T-helper 1 cell treated with Interleukin-12 subunit alpha and Interleukin-12 subunit beta and Interleukin-4 antibody, amounts not matched to agents 30 μg/mL and 1 μg/mL, for 36 hours (primary cell): Measurements from ENCODE around the gene FAT1.

Source experiments
- H3K27ac Mint-ChIP-seq: one replicate; pipeline ENCODE4 v1.8.0; 2021; ENCODE audit warnings: mild to moderate bottlenecking, mixed read lengths
- H3K27me3 Mint-ChIP-seq: one replicate; pipeline ENCODE4 v1.8.0; 2021; ENCODE audit warnings: low read depth, mixed read lengths
- H3K36me3 Mint-ChIP-seq: one replicate; pipeline ENCODE4 v1.8.0; 2021; ENCODE audit warnings: low read depth, mixed read lengths
- H3K4me1 Mint-ChIP-seq: one replicate; pipeline ENCODE4 v1.8.0; 2021; ENCODE audit warnings: low read depth, mixed read lengths
- H3K4me3 Mint-ChIP-seq: one replicate; pipeline ENCODE4 v1.8.0; 2021; ENCODE audit warnings: mild to moderate bottlenecking, moderate library complexity, mixed read lengths
- H3K9me3 Mint-ChIP-seq: one replicate; pipeline ENCODE4 v1.8.0; 2021; ENCODE audit warnings: mixed read lengths

Gene FAT1

DNA sequence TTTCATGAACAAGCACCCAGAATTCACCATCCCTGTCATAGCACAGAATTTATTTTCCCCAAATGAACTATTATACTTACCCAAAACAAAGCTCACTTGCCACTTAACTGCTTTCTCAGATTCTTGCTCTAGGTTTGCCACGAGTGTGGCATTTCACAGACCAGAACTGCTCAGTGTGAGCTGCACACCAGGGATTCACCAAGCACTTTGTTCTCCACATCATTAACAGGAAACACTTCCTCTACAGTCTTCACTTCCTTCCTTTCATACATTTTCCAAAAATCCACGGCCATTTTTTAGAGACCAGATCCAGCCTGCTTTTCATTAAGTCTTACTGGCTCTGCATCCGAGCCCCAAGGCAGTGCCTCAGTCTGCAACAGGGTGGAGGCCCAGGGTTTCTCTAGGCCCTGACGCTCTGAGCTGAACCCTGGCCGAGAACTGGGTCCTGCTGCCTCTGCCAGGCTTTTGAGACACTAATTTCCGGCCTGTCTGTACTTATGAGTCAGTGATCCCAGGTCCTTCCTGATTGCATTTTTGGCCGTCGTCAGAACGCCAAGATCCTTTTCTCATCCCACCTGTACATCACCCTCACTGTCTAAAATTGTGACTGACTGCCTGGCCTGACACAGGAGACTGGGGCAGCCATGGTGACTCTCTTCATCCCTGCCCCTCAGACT is 100.7 kb downstream of the FAT1 start:
- Mint-ChIP-seq H3K4me3 (no peak overlapping the region), H3K4me1 (peaks cover 2% of the 10 kb centered on the region), H3K27me3 (no peaks in the 10 kb centered on the region), H3K27ac (no peak overlapping the region), H3K36me3 (no peaks in the 10 kb centered on the region), H3K9me3 (peaks cover 7% of the 10 kb centered on the region)

DNA sequence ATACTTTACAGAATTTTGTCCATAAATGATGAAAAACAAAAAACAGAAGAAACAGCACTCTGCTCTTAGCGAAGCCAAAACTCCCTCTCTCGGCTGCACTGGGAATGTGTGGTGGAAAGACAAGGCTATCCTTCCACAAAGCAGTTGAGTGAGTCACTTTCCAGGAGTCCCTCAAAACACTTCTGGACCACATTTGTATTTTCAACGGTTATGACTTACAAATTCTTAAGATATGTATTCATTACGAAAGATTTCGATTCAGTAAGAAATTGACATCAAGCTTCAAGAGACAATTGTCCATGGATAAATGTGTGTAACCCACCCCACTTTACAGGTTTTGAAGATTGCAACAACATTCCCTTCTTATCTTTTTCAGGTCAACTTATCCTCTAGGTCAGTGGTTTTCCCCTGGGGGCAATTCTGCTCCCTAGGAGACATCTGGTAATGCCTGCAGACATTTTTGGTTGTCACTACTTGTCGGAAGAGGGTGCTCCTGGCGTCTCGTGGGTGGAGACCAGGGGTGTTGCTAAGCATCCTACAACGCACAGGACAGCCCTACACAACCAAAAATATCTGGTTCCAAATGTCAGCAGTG is 101.6 kb downstream of the FAT1 start:
- Mint-ChIP-seq H3K27ac (no peak overlapping the region), H3K4me3 (no peak overlapping the region), H3K9me3 (peaks cover 7% of the 10 kb centered on the region), H3K36me3 (no peaks in the 10 kb centered on the region), H3K4me1 (no peaks in the 10 kb centered on the region), H3K27me3 (no peaks in the 10 kb centered on the region)

DNA sequence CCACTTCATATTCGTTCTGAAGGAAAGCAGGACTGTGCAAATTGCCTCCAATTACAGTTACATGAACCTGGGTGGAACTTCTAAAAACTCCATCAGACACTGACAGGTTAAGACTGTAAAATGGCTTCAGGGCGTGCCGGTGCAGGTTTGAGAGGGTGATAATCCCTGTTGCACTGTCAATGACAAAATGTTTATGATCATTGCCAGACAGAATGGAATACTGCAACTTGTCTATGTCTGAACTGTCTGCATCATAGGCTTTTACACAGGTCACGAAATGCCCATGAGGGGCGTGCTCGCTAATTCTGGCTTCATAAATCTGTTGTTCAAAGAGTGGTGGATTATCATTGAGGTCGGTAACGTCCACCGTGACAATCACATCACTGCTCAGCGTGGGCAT is 104.6 kb downstream of the FAT1 start:
- H3K27ac Mint-ChIP-seq = no peak overlapping the region
- peaks cover 9% of the 10 kb centered on the region for H3K9me3 Mint-ChIP-seq
- no peaks in the 10 kb centered on the region for H3K4me1 Mint-ChIP-seq
- no peak overlapping the region for H3K4me3 Mint-ChIP-seq
- H3K36me3 Mint-ChIP-seq = no peaks in the 10 kb centered on the region
- no peaks in the 10 kb centered on the region for H3K27me3 Mint-ChIP-seq

DNA sequence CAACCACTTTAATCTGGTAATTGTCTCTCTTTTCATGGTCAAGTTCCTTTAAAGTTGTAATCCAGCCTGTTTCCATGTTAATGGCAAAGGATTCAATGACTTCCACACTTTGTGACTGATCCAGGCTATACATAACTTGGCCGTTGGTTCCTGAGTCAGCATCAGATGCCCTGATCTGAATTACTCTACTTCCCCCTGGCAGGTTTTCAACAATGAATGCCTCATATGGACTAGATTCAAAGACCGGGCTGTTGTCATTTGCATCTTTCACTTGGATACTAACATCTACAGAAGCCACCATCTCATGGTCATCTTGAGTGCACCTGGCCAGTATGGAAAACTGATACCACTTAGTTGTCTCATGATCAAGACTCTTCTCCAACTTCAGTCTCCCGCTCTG is 105.7 kb downstream of the FAT1 start:
- H3K4me3 Mint-ChIP-seq = no peak overlapping the region
- H3K36me3 Mint-ChIP-seq = no peaks in the 10 kb centered on the region
- H3K9me3 Mint-ChIP-seq = peaks cover 5% of the 10 kb centered on the region
- no peaks in the 10 kb centered on the region for H3K4me1 Mint-ChIP-seq
- no peak overlapping the region for H3K27ac Mint-ChIP-seq
- no peaks in the 10 kb centered on the region for H3K27me3 Mint-ChIP-seq

DNA sequence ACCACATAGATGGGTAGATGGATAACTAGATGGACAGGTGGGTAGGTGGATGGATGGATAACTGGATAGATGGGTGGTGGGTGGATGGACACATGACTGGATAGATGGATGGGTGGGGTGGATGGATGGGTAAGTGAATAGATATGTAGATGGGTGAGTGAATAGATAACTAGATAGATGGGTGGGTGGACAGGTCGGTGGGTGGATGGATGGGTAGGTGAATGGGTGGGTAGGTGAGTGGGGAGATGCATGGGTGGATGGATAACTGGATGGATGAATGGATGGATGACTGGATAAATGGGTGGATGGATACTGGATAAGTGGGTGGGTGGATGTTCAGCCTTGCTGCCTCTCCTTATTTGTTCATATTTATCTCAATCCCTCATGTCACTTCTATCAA is 116.2 kb downstream of the FAT1 start:
- H3K36me3 Mint-ChIP-seq = no peaks in the 10 kb centered on the region
- H3K27ac Mint-ChIP-seq = no peak overlapping the region
- no peaks in the 10 kb centered on the region for H3K27me3 Mint-ChIP-seq
- H3K4me3 Mint-ChIP-seq = no peak overlapping the region
- peaks cover 5% of the 10 kb centered on the region for H3K9me3 Mint-ChIP-seq
- H3K4me1 Mint-ChIP-seq = no peaks in the 10 kb centered on the region

DNA sequence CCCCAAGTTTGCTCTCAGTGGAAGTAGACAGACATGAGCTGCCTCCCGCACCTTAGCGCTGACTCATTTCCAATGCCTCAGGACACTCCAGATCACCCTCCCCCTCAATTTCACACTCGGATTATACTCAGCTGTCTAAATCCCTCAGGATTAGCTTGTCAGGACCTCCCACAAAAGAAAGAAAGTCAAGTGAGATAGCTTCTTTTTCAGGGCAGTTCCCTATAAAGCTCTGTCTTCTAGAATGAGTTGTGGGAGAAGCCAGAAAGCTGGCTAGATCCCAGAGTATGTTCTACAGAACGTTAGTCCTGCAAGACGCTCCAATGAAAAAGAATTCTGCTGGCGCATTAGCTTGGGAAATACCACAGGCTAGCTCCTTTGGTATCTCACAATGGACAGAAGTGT is 117.1 kb downstream of the FAT1 start:
- Mint-ChIP-seq H3K4me1 (no peaks in the 10 kb centered on the region), H3K27ac (no peak overlapping the region), H3K9me3 (peaks cover 5% of the 10 kb centered on the region), H3K36me3 (no peaks in the 10 kb centered on the region), H3K27me3 (no peaks in the 10 kb centered on the region), H3K4me3 (no peak overlapping the region)

DNA sequence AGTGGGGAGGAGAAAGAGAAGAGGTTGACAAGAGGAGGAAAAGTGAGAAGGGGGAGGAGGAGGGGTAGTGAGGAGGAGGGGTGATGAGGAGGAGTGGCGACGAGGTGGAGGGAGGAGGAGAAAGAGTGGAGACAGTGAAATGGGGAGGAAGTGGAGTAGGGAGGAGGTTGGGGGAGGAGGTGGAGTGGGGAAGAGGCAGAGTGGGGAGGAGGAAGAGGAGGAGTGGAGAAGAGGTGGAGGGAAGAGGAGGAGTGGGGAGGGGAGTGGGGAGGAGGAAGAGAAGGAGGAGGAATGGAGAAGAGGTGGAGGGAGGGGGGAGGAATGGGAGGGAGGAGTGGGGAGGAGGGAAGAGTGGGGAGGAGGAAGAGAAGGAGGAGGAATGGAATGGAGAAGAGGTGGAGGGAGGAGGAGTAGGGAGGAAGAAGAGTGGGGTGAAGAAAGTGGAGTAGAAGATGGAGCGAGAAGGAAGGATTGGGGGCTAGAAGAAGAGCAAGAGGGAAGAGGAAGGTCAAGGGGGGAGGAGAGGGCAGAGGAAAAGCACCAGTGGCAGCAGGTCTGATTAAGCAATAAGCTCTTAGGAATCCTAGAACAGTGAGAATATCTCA is 118.3 kb downstream of the FAT1 start:
- H3K36me3 Mint-ChIP-seq = no peaks in the 10 kb centered on the region
- H3K27ac Mint-ChIP-seq = no peak overlapping the region
- H3K9me3 Mint-ChIP-seq = peaks cover 5% of the 10 kb centered on the region
- no peak overlapping the region for H3K4me3 Mint-ChIP-seq
- H3K4me1 Mint-ChIP-seq = no peaks in the 10 kb centered on the region
- no peaks in the 10 kb centered on the region for H3K27me3 Mint-ChIP-seq

DNA sequence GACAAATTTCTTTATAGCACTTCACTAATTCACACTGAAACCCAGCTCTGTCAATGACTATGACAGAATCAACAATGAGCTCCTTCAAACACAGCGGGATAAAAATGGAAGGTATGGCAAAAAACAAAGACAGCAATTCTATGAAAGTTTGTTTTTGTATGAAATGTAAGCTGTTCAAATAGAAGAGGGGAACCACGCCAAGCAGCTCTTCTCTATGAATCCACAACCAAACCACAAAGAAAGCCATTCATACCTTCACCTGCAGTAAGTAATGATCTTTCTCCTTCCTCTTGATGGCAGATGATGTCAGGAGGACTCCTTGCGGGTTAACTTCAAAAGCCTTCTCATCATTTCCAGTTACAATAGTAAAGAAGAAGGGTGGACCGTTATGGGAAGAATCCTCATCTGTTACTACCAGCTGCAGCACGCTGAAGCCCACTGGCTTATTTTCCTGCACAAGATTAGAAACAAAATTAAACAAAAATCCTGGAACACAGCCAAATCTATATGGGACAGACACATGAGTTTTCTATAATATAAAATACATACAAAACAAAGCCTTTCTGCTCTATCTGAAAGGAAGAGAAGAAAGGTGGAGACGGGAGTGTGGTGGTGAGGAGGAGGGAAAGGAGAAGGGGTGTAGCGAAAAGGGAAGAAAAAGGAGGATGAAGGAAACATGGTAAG is 119.4 kb downstream of the FAT1 start:
- Mint-ChIP-seq H3K9me3 (peaks cover 5% of the 10 kb centered on the region), H3K36me3 (no peaks in the 10 kb centered on the region), H3K4me3 (no peak overlapping the region), H3K4me1 (no peaks in the 10 kb centered on the region), H3K27me3 (no peaks in the 10 kb centered on the region), H3K27ac (no peak overlapping the region)

DNA sequence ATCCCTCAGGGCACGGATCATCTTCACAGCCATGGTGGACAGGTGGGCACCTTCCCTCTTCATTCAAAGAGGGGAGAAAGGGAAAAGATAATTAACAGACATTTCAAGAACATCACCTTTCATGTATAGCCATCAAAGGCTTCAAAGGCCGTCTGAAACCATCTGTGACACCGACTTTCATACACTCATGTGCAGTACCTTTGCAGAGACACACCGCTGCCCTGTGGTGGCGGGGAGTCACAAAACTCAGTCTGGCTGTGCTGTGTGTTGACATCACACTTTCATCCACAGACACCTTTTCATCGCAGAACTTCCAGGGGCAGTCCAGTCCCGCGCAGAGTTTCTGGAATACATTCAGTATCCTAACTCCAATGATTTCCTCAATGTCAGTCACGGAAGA is 120.7 kb downstream of the FAT1 start:
- no peaks in the 10 kb centered on the region for H3K4me1 Mint-ChIP-seq
- H3K9me3 Mint-ChIP-seq = peaks cover 5% of the 10 kb centered on the region
- no peak overlapping the region for H3K27ac Mint-ChIP-seq
- H3K36me3 Mint-ChIP-seq = no peaks in the 10 kb centered on the region
- no peaks in the 10 kb centered on the region for H3K27me3 Mint-ChIP-seq
- H3K4me3 Mint-ChIP-seq = no peak overlapping the region

DNA sequence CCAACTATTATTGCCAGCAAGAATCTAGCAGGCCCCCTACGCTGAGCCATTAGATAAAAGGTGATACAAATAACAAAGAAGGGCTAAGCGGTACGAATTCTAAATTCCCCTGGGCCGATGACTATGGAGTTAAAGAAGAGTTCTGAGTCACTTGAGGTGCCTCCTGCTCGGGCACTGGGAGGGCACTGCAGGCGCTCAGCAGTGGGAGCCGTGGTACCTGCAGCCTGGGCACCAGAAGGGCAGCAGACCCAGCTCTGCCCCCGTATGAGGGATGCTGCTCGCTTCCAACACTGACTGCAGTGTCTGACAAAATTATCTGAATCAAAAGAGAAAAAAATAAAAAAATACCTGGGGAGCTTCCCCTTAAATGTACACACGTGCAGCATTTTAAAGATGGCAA is 124.2 kb downstream of the FAT1 start:
- Mint-ChIP-seq H3K27ac (no peak overlapping the region), H3K9me3 (peaks cover 5% of the 10 kb centered on the region), H3K4me3 (no peak overlapping the region), H3K4me1 (no peaks in the 10 kb centered on the region), H3K27me3 (no peaks in the 10 kb centered on the region), H3K36me3 (no peaks in the 10 kb centered on the region)

DNA sequence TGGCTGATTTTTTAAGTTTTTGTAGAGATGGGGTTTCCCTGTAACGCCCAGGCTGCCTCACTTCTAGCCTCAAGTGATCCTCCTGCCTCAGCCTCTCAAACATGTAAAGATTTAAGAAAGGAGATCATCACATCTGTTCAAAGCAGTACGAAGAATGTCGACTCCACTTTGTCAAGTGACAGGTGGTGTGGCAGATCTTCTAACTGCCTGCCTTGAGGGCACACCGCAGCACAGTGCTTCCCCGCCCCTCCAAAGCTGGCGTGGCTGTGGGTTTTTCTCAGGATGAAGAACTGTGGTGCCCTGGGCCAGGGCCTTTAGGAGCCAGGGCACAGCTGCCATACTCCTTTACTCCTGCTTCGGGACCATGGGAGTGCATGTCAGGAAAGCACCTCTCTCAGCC is 125.0 kb downstream of the FAT1 start:
- peaks cover under 1% of the 10 kb centered on the region for H3K9me3 Mint-ChIP-seq
- no peak overlapping the region for H3K27ac Mint-ChIP-seq
- no peaks in the 10 kb centered on the region for H3K27me3 Mint-ChIP-seq
- H3K36me3 Mint-ChIP-seq = no peaks in the 10 kb centered on the region
- no peaks in the 10 kb centered on the region for H3K4me1 Mint-ChIP-seq
- H3K4me3 Mint-ChIP-seq = no peak overlapping the region

DNA sequence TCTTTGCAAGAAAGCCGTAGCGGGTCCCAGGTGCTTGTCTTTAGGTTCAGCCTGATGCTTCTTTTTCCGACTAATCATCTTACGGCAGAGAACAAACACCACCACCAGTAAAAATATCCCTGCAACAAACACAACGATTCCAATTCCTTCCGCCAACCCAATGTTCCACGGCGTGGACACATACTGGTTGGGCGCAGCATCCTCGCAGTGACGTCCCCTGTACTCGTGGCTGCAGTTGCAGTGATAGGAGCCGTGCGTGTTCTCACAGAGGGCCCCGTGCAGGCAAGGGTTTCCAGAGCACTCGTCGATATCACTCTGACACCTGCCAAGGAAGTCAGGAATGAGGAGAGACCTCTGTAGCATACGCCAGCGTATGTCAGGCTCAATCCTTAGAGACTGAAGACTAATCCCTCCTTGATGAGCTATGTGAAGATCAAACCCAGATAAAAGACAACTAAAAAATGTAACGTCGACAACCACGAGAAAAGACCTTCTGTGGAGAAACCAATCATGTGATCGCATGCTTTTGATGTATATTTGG is 126.7 kb downstream of the FAT1 start:
- no peak overlapping the region for H3K27ac Mint-ChIP-seq
- no peaks in the 10 kb centered on the region for H3K27me3 Mint-ChIP-seq
- H3K9me3 Mint-ChIP-seq = no peaks in the 10 kb centered on the region
- H3K4me3 Mint-ChIP-seq = no peak overlapping the region
- H3K36me3 Mint-ChIP-seq = no peaks in the 10 kb centered on the region
- no peaks in the 10 kb centered on the region for H3K4me1 Mint-ChIP-seq

DNA sequence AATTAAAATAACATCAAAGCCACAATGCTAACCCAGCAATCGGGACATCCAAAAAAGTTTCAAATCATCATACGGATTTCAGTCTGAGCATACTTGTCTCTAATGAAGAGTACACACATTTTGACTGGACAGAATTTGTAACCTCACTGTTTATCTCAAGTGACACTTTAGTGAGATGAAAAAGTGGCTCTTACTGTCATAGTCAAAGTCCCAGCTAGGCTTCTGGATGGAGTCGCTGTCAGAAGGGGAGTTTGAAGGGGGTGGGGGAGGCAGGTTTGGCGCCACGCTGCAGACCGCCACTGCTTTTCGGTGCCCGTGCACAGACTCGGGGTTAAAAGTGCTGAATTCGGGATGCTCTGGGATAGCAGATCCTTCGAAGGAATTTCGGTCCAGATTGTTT is 127.3 kb downstream of the FAT1 start:
- no peaks in the 10 kb centered on the region for H3K4me1 Mint-ChIP-seq
- no peaks in the 10 kb centered on the region for H3K9me3 Mint-ChIP-seq
- H3K4me3 Mint-ChIP-seq = no peak overlapping the region
- H3K27ac Mint-ChIP-seq = no peak overlapping the region
- no peaks in the 10 kb centered on the region for H3K36me3 Mint-ChIP-seq
- no peaks in the 10 kb centered on the region for H3K27me3 Mint-ChIP-seq

DNA sequence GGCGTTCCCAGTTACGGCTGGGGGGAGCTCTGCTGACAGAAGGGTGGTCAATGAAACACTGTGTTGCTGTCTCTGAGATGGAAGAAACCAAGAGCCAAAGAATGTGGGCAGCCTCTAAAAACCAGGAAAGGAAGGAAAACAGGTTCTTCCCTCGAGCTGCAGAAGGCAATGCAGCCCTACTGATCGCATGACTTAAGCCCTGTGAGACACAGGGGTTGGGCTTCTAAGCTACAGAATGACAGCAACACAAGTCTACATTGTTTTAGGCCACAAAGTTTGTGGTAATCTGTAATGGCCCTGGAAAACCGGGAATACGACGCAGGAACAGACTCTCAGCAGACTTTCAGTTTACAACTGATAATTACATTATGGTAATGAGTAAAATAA is 130.1 kb downstream of the FAT1 start:
- H3K36me3 Mint-ChIP-seq = no peaks in the 10 kb centered on the region
- H3K27me3 Mint-ChIP-seq = no peaks in the 10 kb centered on the region
- no peaks in the 10 kb centered on the region for H3K4me1 Mint-ChIP-seq
- H3K27ac Mint-ChIP-seq = no peak overlapping the region
- no peak overlapping the region for H3K4me3 Mint-ChIP-seq
- no peaks in the 10 kb centered on the region for H3K9me3 Mint-ChIP-seq
